ENCODE results near the gene CSNK2A2. TPM values are rescaled to one million over a fixed set of nuclear protein-coding genes. Genes with fewer than 3 reads are reported as not detected.

CSNK2A2 gene
- total RNA-seq, 1 donor = 25.4 TPM

DNA sequence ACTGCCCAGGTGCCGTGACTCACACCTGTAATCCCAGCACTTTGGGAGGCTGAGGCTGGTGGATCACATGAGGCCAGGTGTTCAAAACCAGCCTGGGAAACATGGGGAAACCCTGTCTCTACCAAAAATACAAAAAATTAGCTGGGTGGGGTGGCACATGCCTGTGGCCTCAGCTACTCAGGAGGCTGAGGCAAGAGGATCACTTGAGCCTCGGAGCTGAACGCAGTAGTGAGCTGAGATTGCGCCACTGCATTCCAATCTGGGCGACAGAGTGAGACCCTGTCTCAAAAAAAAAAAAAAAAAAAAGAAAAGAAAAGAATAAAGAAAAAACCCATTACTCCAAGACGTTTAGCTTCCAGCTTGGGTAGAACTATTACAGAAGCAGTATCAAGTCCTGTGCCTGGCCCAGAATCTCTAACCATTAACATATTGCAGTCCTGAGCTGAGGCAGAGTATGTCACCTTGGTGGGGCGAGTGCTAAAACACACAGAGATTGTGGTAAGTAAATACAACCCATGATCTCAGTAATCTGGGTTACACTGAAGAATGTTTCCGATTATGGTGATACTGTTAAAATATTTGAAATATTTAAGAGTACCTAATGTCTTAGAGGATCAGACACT is 45.5 kb downstream of the CSNK2A2 start:
- TF ChIP-seq, protein P1, sequence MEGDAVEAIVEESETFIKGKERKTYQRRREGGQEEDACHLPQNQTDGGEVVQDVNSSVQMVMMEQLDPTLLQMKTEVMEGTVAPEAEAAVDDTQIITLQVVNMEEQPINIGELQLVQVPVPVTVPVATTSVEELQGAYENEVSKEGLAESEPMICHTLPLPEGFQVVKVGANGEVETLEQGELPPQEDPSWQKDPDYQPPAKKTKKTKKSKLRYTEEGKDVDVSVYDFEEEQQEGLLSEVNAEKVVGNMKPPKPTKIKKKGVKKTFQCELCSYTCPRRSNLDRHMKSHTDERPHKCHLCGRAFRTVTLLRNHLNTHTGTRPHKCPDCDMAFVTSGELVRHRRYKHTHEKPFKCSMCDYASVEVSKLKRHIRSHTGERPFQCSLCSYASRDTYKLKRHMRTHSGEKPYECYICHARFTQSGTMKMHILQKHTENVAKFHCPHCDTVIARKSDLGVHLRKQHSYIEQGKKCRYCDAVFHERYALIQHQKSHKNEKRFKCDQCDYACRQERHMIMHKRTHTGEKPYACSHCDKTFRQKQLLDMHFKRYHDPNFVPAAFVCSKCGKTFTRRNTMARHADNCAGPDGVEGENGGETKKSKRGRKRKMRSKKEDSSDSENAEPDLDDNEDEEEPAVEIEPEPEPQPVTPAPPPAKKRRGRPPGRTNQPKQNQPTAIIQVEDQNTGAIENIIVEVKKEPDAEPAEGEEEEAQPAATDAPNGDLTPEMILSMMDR (IDR thresholded peaks at IDR 0.05; ENCODE audit: insufficient read depth, low read length) = no peak
- no peak for DNase-seq (ENCODE audit: low read depth)

DNA sequence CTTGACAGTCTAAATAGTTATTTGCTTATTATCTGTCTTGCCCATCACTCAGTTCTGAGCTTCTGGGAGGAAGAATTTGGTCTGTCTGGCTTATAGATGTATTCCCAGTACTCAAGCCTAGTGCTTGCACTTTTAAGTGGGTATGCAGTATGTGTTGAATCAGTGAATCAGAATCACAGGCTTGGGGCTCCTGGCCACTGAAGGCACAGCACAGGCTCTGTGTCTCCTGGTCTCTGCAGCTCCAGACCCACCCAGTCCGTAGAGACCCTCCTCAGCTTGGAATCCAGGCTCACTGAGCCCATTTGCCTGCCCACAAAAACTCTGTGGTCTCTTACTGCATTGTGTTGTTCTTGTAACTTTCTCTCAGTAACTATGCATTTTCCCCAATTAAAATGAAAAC is 49.4 kb downstream of the CSNK2A2 start:
- DNase-seq (ENCODE audit: low read depth) = no peak
- no peak overlapping the region for H3K4me3 ChIP-seq (ENCODE audit: low read depth, low read length)
- TF ChIP-seq, protein P1 (IDR thresholded peaks at IDR 0.05; ENCODE audit: insufficient read depth, low read length) = no peak

More for the DNA sequence above, 45.5 kb downstream of the CSNK2A2 start:
- no peak overlapping the region for H3K4me3 ChIP-seq (ENCODE audit: low read depth, low read length)

DNA sequence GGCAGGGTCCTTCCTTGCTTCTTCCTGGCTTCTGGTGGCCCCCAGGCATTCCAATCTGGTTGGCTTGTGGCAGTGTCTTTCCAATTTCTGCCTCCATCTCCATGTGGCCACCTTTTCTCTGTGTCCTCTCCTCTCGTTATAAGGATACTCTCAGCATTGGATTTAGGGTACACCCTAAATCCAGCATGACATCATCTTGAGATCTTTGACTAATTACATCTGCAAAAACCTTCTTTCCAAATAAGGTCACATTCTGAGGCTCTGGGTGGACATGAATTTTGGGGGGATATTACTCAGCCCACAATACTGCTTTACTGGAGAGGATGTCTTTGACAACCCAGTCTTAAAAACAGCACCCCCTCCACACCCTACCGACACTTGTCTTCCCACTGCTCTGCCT is 49.8 kb downstream of the CSNK2A2 start:
- TF ChIP-seq, protein P1 (IDR thresholded peaks at IDR 0.05; ENCODE audit: insufficient read depth, low read length) = no peak
- no peak for DNase-seq (ENCODE audit: low read depth)
- H3K4me3 ChIP-seq (ENCODE audit: low read depth, low read length) = no peak overlapping the region

DNA sequence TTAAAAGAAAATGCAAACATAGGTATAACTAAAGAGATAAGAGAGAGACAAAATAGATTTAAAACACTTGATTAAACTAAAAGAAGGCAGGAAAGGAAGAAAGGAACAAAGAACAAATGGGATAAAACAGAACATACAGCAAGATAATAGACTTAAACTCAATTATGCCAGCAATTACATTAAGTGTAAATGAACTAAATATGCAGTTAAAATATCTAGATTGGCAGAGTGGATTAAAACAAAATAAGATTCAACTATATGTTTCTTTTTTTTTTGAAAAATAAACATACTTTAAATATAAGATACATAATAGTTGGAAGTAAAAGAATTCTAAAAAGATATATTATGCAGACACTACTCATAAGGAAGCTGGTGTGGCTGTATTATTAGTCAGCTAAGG is 59.1 kb downstream of the CSNK2A2 start:
- no peak overlapping the region for H3K4me3 ChIP-seq (ENCODE audit: low read depth, low read length)
- DNase-seq (ENCODE audit: low read depth) = no peak
- TF ChIP-seq, protein P1 (IDR thresholded peaks at IDR 0.05; ENCODE audit: insufficient read depth, low read length) = no peak

DNA sequence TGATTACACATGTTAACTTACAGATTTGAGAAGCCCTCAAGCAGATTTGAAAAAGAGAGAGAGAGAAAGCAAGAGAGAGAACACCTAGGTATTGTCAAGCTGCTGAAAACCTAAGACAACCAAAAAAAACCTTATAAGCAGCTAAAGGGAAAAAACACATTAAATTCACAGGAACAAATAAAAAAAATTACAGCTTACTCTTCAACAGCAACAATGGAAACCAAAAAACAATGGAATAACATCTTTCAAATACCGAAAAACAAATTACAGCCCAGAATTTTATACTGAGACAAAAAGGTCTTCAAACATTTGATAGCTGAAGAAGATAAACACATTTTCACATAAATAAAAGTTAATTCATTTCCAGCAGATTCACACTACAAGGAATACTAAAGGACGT is 60.3 kb downstream of the CSNK2A2 start:
- no peak overlapping the region for H3K4me3 ChIP-seq (ENCODE audit: low read depth, low read length)
- no peak for DNase-seq (ENCODE audit: low read depth)
- TF ChIP-seq, protein P1 (IDR thresholded peaks at IDR 0.05; ENCODE audit: insufficient read depth, low read length) = no peak

DNA sequence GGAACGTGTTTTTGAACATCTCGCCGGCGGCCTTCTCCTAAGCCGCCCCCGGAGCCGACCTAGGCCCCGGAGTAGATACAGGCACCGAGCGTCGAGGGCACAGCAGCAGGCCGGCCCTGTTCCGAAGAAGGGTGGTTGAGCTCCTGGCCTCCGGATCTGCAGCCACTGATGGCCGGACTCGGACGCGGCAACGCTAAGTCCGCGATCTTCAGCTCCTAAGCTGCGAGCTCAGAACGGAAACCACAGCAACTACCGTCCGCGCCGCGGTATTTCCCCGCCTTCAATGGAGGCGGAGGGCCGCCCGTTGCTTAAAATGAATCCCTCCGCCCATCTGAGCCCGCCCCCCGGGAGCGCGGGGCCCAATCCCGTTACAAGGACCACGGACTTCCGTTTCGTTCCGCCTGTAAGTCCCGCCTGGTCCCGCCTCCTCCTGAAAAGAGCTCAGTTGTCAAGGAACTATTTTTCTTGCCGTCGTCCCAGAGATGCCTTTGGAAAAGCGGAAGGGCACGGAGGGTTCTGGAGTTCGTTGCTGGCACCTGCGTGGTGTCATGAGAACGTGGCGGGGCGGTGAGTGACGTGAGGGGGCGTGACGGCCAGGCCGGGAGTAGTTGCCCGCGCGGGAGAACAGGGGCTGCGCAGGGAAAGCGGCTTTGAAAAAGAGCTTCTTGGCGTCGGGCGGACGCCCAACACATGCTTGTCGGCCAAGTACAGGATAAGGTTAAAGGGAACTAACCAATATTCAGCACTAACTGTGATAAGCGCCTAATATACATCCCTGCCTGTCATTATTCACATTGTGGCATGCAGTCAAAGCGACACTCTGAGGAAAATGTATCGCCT is 68.6 kb downstream of the CSNK2A2 start, which contains the start of gene CFAP20:
Gene CFAP20 (minus strand): TSS at position 285 of the 840 bp plus-strand sequence. CDS start 266 bp downstream, at position 19.
- peak; percentile 100 for DNase-seq (ENCODE audit: low read depth)
- TF ChIP-seq, protein P1 (IDR thresholded peaks at IDR 0.05; ENCODE audit: insufficient read depth, low read length) = no peak
- H3K4me3 ChIP-seq (ENCODE audit: low read depth, low read length) = peak within 1 kb of the TSS; percentile 95

Data from fibroblast of the aortic adventitia (primary cell).